MM.1S (cell line): Measurements from ENCODE around the gene DNAH8.

Experiments
- DNase-seq: peaks from one replicate; pipeline ENCODE4 v3.0.0-alpha.2; 2015
- H2AFZ ChIP-seq: fragments of 300-600 bp; sonication (generic); 2 replicates; pipeline ENCODE4 v1.6.0; 2016; ENCODE audit warnings: antibody characterized with exemption, low read length
- H3F3A ChIP-seq: fragments of 300-600 bp; sonication (generic); 2 replicates; pipeline ENCODE4 v1.6.1; 2016; ENCODE audit warnings: mild to moderate bottlenecking, antibody characterized with exemption, low read length, moderate library complexity, mixed read lengths; ENCODE audit not compliant: insufficient read depth
- H3K27ac ChIP-seq: fragments of 300-600 bp; sonication (generic); 2 replicates; pipeline ENCODE4 v1.5.1; 2016; ENCODE audit warnings: mild to moderate bottlenecking, low read length
- H3K27me3 ChIP-seq: fragments of 300-600 bp; sonication (generic); replicated peaks from 2 replicates; pipeline ENCODE4 v1.6.0; 2016; ENCODE audit warnings: low read length; ENCODE audit not compliant: insufficient read depth
- H3K36me3 ChIP-seq: fragments of 300-600 bp; sonication (generic); replicated peaks from 2 replicates; pipeline ENCODE4 v1.6.1; 2016; ENCODE audit warnings: mild to moderate bottlenecking, low read length, mixed read lengths; ENCODE audit not compliant: insufficient read depth
- H3K4me1 ChIP-seq: fragments of 300-600 bp; sonication (generic); 2 replicates; pipeline ENCODE4 v1.6.1; 2016; ENCODE audit warnings: low read length, mixed read lengths
- H3K4me2 ChIP-seq: fragments of 300-600 bp; sonication (generic); 2 replicates; pipeline ENCODE4 v1.6.0; 2016; ENCODE audit warnings: low read depth, low read length
- H3K4me3 ChIP-seq: fragments of 300-600 bp; sonication (generic); 2 replicates; pipeline ENCODE4 v1.5.1; 2016; ENCODE audit warnings: low read length, mixed read lengths
- H3K79me2 ChIP-seq: fragments of 300-600 bp; sonication (generic); 2 replicates; pipeline ENCODE4 v1.6.1; 2016; ENCODE audit warnings: mixed run types, low read length, mixed read lengths
- H3K9ac ChIP-seq: fragments of 300-600 bp; sonication (generic); 2 replicates; pipeline ENCODE4 v1.6.1; 2016; ENCODE audit warnings: low read length, mixed read lengths
- H3K9me2 ChIP-seq: fragments of 300-600 bp; sonication (generic); replicated peaks from 2 replicates; pipeline ENCODE4 v1.6.1; 2016; ENCODE audit warnings: mild to moderate bottlenecking, low read length, mixed read lengths; ENCODE audit not compliant: insufficient read depth
- H3K9me3 ChIP-seq: fragments of 300-600 bp; sonication (generic); replicated peaks from 2 replicates; pipeline ENCODE4 v1.6.1; 2016; ENCODE audit warnings: mild to moderate bottlenecking, low read length, mixed read lengths; ENCODE audit not compliant: insufficient read depth
- H4K20me1 ChIP-seq: fragments of 300-600 bp; sonication (generic); 2 replicates; pipeline ENCODE4 v1.6.1; 2016; ENCODE audit warnings: mild to moderate bottlenecking, low read length, moderate library complexity, mixed read lengths; ENCODE audit not compliant: insufficient read depth
- CTCF ChIP-seq: fragments of 300-600 bp; sonication (generic); IDR thresholded peaks from 2 replicates; pipeline ENCODE4 v1.5.1; 2016; ENCODE audit warnings: antibody characterized with exemption, low read length, mixed read lengths
- EZH2 ChIP-seq: fragments of 300-600 bp; sonication (generic); optimal IDR thresholded peaks from 2 replicates; pipeline ENCODE3; 2017; ENCODE audit warnings: low read depth, mild to moderate bottlenecking, antibody characterized with exemption, low read length, mixed read lengths
- EZH2phosphoT487 ChIP-seq: fragments of 300-600 bp; sonication (generic); IDR thresholded peaks from 2 replicates; pipeline ENCODE4 v1.6.1; 2018; ENCODE audit warnings: antibody characterized with exemption, low read length

DNAH8 gene

DNA sequence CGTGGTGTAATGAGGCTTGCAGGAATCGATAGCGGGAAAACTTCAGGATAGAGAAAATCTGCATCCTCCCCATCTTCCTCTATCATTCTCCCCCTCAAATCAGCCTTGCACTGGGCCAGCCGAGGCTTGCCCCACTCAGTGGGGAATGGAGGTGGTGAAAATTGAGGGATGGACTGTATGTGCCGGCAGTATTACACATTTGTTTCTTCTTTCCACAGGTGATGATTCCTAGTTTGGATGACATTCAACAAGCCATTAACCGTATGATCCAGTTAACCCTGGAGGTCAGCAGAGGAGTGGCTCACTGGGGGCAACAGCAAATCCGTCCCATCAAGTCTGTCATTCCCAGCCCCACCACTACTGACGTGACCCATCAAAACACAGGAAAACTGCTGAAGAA lies 100.1 kb downstream of the DNAH8 start:
- TF ChIP-seq EZH2phosphoT487: no peak
- TF ChIP-seq EZH2: no peak
- DNase-seq: no peak
- no peaks in the 10 kb centered on the region for H3F3A ChIP-seq

DNA sequence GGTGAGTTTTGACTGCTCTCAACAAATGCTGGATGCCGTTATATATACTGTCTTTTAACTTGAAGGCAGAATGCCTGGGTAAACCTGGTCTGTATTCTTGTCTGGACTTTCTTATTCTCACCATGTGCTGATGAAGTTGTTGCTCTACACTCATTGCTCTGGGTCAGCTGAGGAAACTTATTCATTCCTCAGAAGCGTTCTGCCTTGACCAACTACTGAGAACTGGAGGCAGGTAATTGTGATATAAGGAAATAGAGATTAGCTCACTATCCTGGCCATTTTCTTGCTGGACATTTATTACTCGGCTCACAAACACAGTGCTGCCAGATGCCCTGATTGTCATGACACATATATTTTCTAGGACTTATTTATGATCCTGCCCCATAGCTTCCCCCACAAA lies 103.6 kb downstream of the DNAH8 start:
- H4K20me1 ChIP-seq: no peaks in the 10 kb centered on the region
- no peak overlapping the region for H3K9ac ChIP-seq
- H3K9me3 ChIP-seq: no peaks in the 10 kb centered on the region
- TF ChIP-seq EZH2: no peak
- TF ChIP-seq EZH2phosphoT487: no peak
- no peak for TF ChIP-seq CTCF
- H3K27ac ChIP-seq: no peak overlapping the region
- no peaks in the 10 kb centered on the region for H3K27me3 ChIP-seq
- no peak for DNase-seq
- no peaks in the 10 kb centered on the region for H3F3A ChIP-seq
- no peak overlapping the region for H3K4me2 ChIP-seq
- no peak overlapping the region for H3K4me3 ChIP-seq
- H2AFZ ChIP-seq: no peak overlapping the region
- H3K4me1 ChIP-seq: no peaks in the 10 kb centered on the region
- no peaks in the 10 kb centered on the region for H3K79me2 ChIP-seq
- no peaks in the 10 kb centered on the region for H3K9me2 ChIP-seq
- no peaks in the 10 kb centered on the region for H3K36me3 ChIP-seq

More for the DNA sequence above, 100.1 kb downstream of the DNAH8 start:
- H3K4me2 ChIP-seq: no peak overlapping the region
- no peaks in the 10 kb centered on the region for H4K20me1 ChIP-seq
- no peak overlapping the region for H2AFZ ChIP-seq
- no peak overlapping the region for H3K4me3 ChIP-seq
- H3K79me2 ChIP-seq: no peaks in the 10 kb centered on the region
- no peaks in the 10 kb centered on the region for H3K36me3 ChIP-seq
- H3K9me2 ChIP-seq: no peaks in the 10 kb centered on the region
- H3K9me3 ChIP-seq: no peaks in the 10 kb centered on the region
- no peak overlapping the region for H3K9ac ChIP-seq
- H3K4me1 ChIP-seq: no peaks in the 10 kb centered on the region
- no peak overlapping the region for H3K27ac ChIP-seq
- H3K27me3 ChIP-seq: no peaks in the 10 kb centered on the region

- Histone ChIP-seq H3K27me3 (no peaks in the 10 kb centered on the region), H3K4me1 (no peaks in the 10 kb centered on the region), H3K27ac (no peak overlapping the region), H3K4me2 (no peak overlapping the region), H3K9me3 (no peaks in the 10 kb centered on the region), H3K9me2 (no peaks in the 10 kb centered on the region), H3K36me3 (no peaks in the 10 kb centered on the region), H3K4me3 (no peak overlapping the region), H2AFZ (no peak overlapping the region), H4K20me1 (no peaks in the 10 kb centered on the region), H3K79me2 (no peaks in the 10 kb centered on the region), H3K9ac (no peak overlapping the region), H3F3A (no peaks in the 10 kb centered on the region)
- DNase-seq: no peak
- TF ChIP-seq EZH2phosphoT487 (no peak), EZH2 (no peak), CTCF (no peak)
Observed at GRCh38 chr6:38822963-38823362, 107.9 kb downstream of the DNAH8 start.

DNA sequence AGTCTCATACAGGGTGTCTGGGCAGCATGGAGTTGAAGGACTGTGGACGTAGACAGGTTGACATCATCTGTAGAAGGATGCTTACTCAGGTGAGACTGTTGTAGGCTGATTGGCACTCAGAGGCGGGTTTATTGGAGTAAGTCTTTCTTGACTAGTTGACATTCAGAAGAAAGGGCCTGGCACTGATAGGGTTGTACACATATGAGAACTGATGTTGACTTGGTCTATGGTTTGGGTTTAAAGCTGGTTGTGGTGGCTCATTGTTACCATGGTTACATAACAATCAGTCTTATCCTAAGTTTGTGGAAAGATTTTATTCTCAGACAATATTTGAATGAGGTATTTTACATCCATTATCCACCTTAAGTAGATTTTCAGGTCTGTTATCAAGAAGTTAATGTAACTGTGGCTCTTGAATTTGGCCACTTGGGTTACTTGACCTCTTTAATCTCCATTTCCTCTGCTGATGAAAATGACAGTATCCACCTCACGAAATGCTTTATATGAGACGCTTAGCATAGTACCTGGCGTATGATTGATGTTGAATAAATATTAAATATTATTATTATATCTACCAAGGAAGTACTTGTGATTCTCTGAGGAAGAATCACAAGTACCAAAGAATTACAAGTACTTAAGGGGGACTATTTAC lies 109.3 kb downstream of the DNAH8 start:
- no peaks in the 10 kb centered on the region for H3K9me2 ChIP-seq
- H3K27me3 ChIP-seq: no peaks in the 10 kb centered on the region
- H3K4me2 ChIP-seq: no peak overlapping the region
- TF ChIP-seq EZH2phosphoT487 (no peak), EZH2 (no peak), CTCF (no peak)
- DNase-seq: no peak
- H3K36me3 ChIP-seq: no peaks in the 10 kb centered on the region
- H3K4me1 ChIP-seq: no peaks in the 10 kb centered on the region
- no peaks in the 10 kb centered on the region for H3K9me3 ChIP-seq
- H2AFZ ChIP-seq: no peak overlapping the region
- no peaks in the 10 kb centered on the region for H4K20me1 ChIP-seq
- no peak overlapping the region for H3K4me3 ChIP-seq
- no peaks in the 10 kb centered on the region for H3K79me2 ChIP-seq
- no peaks in the 10 kb centered on the region for H3F3A ChIP-seq
- H3K9ac ChIP-seq: no peak overlapping the region
- no peak overlapping the region for H3K27ac ChIP-seq
